ENCODE data around the gene POU2F2. TPM values are rescaled to one million over a fixed set of nuclear protein-coding genes. Genes with fewer than 3 reads are reported as not detected.

The POU2F2 gene
- total RNA-seq, 1 experiment from 2014 or later, result 0.16 TPM

DNA sequence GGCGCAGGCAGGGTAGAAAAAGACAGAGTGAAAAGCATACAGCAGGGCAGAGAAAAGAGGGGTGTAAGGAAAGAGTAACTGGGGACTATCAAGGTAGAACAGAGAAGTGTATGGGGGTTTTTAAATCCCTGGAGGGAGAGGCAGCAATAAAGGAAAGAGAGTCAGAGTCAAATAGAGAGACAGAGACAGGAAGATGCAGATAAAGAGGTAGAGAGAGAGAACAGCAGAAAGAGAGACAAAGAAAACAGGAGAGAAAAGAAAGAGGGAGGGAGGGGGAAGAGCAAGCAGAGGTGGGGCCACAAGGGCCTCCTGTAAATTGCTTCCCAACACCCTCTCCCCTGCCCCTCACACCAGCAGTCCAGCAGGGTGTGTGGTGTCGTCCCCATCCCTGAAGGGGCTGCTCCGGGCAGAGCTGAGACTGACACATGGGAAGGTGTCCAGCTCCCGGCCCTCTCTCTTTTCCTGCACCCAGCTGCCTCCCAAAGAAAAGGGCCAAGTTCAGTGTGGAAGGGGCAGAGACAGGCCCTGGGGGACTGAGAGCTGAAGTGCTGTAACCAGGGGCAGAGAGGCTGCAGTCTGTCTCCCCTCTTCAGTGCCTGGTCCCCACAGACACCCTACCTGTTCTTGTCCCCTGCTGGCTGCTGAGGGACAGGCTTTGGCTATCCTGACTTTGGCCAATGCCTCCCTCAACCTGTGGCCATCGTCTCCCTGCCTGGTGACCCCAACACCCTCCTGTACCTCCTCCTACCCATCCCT lies 17.4 kb upstream of the POU2F2 start:
- no peak overlapping the region for H3K27ac ChIP-seq
- H3K9me3 ChIP-seq (replicated peaks), result no peaks in the 10 kb centered on the region
- no peaks in the 10 kb centered on the region for H3K36me3 ChIP-seq
- peaks cover 66% of the 10 kb centered on the region for H3K27me3 ChIP-seq
- H3K4me1 ChIP-seq, result no peaks in the 10 kb centered on the region
- H3K4me3 ChIP-seq, result no peak overlapping the region
- DNase-seq, result no peak

DNA sequence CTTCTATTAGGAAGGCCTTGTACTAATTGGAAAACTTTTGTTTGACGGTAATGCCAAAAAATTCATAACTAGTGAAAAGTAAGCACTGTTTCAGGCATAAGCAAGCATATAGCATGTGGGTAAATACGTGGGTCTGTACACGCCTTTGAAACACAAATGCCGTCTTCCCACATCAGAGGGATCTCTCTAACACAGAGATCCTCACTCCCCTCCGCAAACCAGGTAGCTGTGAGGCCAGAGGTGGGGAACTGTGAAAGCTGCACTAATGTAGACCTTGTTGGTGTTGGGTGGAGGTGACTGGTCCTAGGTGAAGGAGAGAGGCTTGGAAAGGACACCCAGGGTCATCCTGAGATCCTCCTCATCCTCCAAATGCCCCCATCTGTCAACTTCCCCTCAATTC lies 16.0 kb upstream of the POU2F2 start:
- DNase-seq, result no peak
- Histone ChIP-seq H3K4me1 (no peaks in the 10 kb centered on the region), H3K27ac (no peak overlapping the region), H3K9me3 (replicated peaks) (no peaks in the 10 kb centered on the region), H3K36me3 (no peaks in the 10 kb centered on the region), H3K4me3 (no peak overlapping the region), H3K27me3 (peaks cover 55% of the 10 kb centered on the region)

DNA sequence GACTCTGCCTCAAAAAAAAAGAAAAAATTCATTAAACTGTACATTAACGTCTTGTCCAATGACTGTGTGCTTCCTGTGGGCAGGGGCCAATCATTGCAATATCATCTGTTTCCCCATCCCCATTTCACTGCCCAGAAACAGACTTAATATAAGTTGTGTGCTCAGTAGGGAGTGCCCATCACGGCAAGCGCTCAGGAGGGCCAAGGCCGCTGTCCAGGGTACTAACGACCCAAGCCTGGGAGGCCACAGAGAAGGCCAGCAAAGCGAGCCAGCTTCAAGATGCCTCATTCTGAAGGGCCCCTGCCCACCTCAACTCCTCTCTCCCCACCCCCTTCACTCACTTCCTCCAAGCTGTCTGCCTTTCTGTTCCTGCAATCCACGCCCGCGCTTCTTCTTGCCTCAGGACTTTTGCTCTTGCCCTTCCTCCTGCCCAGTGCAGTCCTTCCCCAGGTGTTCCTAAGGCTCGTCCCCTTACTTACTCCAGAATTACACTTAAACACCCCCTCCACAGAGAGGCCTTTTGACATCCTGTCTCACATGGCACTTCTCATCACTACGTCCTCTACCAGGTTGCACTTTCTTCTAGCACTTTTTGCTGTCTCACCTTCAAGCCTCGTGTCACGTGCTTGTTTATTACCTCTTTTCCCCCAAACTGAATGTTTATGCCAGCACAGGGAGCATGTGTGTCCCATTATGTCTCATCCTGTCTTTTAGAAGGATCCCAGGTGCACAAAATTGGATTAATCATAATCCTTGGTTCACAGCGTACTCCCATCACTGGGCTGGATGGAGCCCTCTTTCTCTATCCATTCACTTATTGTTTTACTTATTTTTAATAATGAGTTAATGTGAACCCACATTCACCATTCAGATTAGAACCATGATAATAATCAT lies 11.3 kb upstream of the POU2F2 start:
- H3K36me3 ChIP-seq, result no peaks in the 10 kb centered on the region
- peak; percentile 65 to 74 for DNase-seq

DNA sequence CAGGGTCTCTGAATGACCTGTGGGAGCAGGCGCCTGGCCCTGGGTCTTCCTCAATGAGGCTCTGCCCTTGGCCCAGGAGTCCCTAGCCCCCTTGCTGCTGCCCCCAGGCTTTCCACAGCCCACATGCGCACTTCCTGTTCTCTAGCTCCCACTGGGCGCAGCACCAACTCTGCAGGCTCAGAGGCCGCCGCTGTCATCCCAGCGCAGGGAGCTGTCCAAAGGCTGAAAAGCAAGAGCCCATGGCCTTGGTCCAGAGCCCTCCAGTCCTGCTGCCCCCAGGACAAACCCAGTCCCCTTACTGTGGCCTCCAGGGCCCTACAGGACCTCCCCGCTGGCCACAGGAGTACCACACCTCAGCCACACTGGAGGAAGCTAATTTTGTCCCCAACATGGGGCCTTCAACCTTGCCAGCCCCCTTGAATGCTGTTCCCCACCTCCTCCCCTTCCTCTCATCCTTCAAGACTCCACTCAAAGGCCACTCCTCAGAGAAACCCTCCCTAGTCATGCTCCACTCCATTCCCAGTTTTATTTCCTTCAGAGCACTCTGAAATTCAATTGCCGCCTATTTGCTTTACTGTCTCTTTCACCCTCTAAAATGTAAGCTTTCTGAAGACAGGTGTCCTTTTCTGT lies 8.0 kb upstream of the POU2F2 start:
- no peaks in the 10 kb centered on the region for H3K36me3 ChIP-seq
- peaks cover 20% of the 10 kb centered on the region; the same call in 1 of the 2 replicates for H3K27me3 ChIP-seq
- H3K9me3 ChIP-seq (replicated peaks), result no peaks in the 10 kb centered on the region
- no peak overlapping the region for H3K27ac ChIP-seq
- H3K4me3 ChIP-seq, result no peak overlapping the region
- H3K4me1 ChIP-seq, result no peaks in the 10 kb centered on the region
- peak; percentile 74 to 83 for DNase-seq

More for the DNA sequence above, 11.3 kb upstream of the POU2F2 start:
- no peaks in the 10 kb centered on the region for H3K9me3 ChIP-seq (replicated peaks)
- peaks cover 30% of the 10 kb centered on the region for H3K27me3 ChIP-seq
- H3K4me1 ChIP-seq, result no peaks in the 10 kb centered on the region
- no peak overlapping the region for H3K27ac ChIP-seq
- H3K4me3 ChIP-seq, result no peak overlapping the region

DNA sequence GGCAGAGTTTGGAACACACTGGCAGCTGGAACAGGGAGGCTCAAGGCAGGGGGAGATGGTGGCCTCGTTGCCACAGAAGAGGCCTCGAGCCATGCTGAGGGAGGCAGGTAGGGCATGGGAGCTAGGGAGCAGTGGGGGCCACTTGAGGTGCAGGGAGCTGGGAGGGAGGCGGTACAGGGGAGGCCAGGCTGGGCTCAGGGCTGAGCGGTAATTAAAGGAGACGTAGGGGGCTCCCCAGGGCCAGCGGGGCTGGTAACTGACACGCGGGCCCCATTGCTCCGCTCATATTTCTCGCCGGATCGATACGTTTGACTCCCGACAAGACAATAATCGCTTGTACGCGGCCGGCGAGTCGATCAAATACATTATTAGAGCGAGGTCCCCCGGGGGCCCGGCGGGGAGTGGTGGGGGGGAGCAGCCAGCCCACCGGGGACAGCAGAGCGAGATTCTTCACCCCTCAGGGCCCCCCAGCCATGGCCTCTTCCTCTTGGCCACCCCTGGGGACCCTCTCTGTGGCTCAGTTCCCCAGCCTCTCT lies 2.4 kb upstream of the POU2F2 start:
- H3K9me3 ChIP-seq (replicated peaks), result no peaks in the 10 kb centered on the region
- H3K36me3 ChIP-seq, result no peaks in the 10 kb centered on the region
- H3K27ac ChIP-seq, result no peak overlapping the region
- no peak overlapping the region for H3K4me3 ChIP-seq
- DNase-seq, result no peak
- H3K4me1 ChIP-seq, result peaks cover 8% of the 10 kb centered on the region
- H3K27me3 ChIP-seq, result peaks cover 50% of the 10 kb centered on the region

DNA sequence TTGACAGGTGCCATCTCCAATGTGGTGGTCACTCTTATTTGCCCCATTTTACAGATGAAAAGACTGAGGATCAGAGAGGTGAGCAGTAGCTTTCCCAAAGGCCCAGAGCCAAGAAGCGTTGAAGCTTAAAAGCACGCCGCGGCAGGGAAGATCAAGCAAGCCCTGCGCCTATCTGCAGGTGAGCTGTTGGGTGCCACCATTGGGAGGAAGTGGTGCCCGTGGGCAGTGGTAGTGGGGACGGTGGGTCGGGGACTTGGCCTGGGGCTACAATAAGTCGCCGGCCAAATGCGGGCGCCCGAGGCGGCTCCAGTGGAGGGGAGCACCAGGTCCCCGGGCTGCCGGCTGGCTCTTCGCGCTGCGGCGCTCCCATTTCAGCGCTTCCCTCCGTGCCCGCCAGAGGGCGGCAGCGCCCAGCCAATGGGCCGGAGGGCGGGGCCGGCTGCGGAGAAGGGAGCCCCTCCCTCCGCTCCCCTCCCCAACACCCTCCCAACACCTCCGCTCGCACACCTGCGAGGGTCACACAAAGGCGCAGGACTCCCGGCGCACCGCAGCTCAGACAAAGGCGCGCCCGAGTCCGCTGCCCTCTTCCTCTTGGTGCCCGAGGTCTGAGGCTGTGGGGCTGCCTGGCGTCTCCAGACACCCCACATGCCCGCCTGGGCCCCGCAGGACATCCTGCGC lies 744 bp upstream of the POU2F2 start:
- H3K27ac ChIP-seq, result no peak overlapping the region
- peaks cover 13% of the 10 kb centered on the region for H3K4me1 ChIP-seq
- H3K36me3 ChIP-seq, result no peaks in the 10 kb centered on the region
- H3K9me3 ChIP-seq (replicated peaks), result no peaks in the 10 kb centered on the region
- H3K27me3 ChIP-seq, result peaks cover 36% of the 10 kb centered on the region
- peak; percentile 49 to 75 for DNase-seq
- no peak overlapping the region for H3K4me3 ChIP-seq

DNA sequence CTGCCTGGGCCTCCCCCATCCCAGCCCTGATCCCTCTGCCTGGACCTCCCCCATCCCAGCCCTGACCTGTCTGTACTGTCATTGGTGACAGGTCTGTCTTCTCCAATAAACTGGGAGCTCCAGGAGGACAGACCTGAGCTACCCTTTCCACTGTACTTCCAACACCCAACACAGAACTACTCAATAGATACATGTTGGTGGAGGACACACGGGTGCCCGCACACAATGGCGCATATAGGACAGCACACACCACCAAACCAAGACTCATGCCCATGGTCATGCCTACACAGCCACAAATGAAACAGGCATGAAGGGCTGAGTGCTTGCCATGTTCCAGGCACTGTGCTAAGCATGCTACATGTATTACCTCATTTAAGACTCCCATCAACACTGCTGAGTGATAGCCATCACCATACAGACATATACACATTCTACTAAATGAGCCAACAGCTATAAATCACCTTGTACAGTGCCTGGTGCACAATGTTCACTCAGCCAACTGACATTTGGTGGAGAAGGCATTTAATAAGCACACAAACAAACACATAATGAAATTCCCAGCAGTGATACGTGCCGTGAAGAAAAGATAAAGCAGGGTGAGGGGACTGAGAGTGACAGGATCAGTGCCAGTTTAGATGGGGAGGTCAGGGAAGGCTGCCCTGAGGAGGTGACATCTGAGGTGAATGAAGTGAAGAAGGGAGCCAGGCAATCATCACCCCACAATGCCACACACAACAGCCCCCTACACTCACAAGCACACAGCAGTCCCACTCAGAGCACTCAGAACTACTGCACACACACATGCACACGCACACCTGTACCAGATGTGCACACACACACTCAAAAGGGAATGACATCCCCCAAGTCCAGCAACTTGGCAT lies 857 bp downstream of the POU2F2 start:
- no peaks in the 10 kb centered on the region for H3K9me3 ChIP-seq (replicated peaks)
- no peak overlapping the region for H3K27ac ChIP-seq
- no peaks in the 10 kb centered on the region for H3K36me3 ChIP-seq
- H3K4me3 ChIP-seq, result no peak overlapping the region
- peaks cover 13% of the 10 kb centered on the region for H3K4me1 ChIP-seq
- no peak for DNase-seq
- H3K27me3 ChIP-seq, result peaks cover 30% of the 10 kb centered on the region

DNA sequence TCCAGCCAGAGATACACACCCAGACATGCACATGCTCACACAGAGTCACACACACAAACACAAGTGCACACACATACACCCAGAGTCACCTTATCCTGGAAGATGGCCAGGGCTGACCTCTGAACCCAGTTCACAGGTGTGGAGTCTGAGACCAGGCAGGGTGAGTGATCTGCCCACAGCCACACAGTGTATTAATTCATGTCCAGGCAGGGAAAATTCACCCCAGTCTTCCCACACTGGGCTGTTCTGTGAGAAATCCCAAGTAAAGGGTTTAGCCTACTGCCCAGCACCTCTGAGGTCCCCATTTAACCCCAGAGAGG lies 2.0 kb downstream of the POU2F2 start:
- Histone ChIP-seq H3K27me3 (peaks cover 30% of the 10 kb centered on the region), H3K4me1 (peaks cover 13% of the 10 kb centered on the region), H3K9me3 (replicated peaks) (no peaks in the 10 kb centered on the region), H3K4me3 (no peak overlapping the region), H3K27ac (no peak overlapping the region), H3K36me3 (no peaks in the 10 kb centered on the region)
- DNase-seq, result no peak

DNA sequence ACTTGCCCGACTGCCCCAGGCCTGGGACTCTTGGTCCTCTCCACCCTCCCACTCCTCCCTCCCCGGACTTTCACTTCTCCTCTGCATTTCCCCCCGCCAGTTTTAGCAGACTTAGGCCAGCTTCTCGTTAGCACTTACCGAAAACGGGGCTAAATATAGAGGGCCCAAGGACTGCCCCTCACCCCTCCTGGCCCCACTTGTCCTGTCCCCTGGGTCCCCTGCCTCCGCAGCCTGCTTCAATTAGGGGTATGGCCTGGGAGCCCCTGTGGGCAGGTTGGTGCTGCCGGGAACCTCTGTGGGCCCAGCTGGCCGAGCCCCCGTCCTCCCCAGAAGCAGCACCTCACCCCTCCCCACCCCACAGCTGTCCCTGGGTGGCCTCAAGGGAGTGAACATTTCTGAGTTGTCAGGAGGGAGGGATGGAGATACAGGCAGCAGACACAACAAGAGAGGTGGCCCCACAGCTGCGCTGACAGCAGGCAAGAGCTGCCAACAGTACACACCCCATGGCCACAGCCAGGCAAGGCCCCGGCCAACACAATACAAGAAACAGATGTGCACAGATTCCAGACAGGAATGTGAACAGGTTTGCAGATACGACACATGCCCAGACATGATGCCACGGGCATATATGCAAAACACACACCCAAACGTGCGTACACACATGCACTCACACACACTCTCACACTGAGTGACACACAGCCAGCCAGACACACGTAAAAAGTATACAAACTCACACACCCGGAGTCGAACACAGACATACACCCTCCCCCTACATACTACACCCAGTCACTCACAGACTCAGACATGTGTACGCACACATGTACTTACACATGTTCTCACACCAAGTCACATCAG lies 2.6 kb downstream of the POU2F2 start:
- peaks cover 13% of the 10 kb centered on the region for H3K4me1 ChIP-seq
- H3K36me3 ChIP-seq, result no peaks in the 10 kb centered on the region
- H3K9me3 ChIP-seq (replicated peaks), result peaks cover 2% of the 10 kb centered on the region; the same call in 1 of the 2 replicates
- H3K27ac ChIP-seq, result no peak overlapping the region
- no peak overlapping the region for H3K4me3 ChIP-seq
- H3K27me3 ChIP-seq, result peaks cover 30% of the 10 kb centered on the region
- DNase-seq, result peak; percentile 60 to 64

DNA sequence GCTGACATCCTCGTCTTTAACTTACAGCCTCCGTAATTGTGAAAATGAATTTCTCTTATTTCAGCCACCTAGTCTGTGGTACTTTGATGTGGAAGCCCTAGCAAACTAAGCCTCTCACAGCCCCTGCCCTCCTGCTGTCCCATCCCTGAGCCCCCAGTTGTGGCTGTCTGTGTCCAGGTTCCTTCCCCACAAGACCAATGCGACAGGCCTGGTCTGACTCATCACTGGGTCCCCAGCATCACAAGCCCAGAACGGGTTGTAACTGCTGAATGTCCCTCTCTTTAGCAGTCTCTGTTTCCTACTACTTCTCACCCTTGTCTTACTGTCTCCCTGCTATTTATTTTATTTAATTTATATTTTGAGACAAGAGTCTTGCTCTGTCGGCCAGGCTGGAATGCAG lies 5.7 kb downstream of the POU2F2 start:
- Histone ChIP-seq H3K9me3 (replicated peaks) (peaks cover 4% of the 10 kb centered on the region; the same call in 1 of the 2 replicates), H3K4me1 (peaks cover 16% of the 10 kb centered on the region), H3K27ac (no peak overlapping the region), H3K27me3 (peaks cover 7% of the 10 kb centered on the region), H3K36me3 (no peaks in the 10 kb centered on the region), H3K4me3 (no peak overlapping the region)
- DNase-seq, result no peak

DNA sequence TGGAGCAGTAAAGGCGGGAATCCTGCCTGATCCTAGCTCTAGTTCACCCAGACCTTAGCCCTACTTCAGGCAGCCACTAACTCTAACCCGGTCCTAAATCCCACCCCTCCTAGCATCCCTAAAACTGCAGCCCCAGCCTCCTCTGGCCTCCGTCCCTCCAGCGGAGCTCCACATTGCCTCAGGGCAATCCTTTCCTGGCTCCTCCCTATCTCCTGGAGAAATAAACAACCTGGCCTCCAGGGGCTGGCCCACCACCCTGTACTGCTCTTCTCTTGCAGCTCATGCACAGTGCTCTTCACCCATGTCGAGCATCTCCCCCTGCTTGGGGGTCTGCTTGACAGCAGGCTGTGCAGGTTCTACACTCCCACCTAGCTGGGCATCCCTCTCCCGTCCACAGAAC lies 6.7 kb downstream of the POU2F2 start:
- H3K4me1 ChIP-seq, result peaks cover 19% of the 10 kb centered on the region
- H3K27ac ChIP-seq, result no peak overlapping the region
- peaks cover 6% of the 10 kb centered on the region for H3K27me3 ChIP-seq
- no peak overlapping the region for H3K4me3 ChIP-seq
- no peak for DNase-seq
- peaks cover 4% of the 10 kb centered on the region; the same call in 1 of the 2 replicates for H3K9me3 ChIP-seq (replicated peaks)
- no peaks in the 10 kb centered on the region for H3K36me3 ChIP-seq

DNA sequence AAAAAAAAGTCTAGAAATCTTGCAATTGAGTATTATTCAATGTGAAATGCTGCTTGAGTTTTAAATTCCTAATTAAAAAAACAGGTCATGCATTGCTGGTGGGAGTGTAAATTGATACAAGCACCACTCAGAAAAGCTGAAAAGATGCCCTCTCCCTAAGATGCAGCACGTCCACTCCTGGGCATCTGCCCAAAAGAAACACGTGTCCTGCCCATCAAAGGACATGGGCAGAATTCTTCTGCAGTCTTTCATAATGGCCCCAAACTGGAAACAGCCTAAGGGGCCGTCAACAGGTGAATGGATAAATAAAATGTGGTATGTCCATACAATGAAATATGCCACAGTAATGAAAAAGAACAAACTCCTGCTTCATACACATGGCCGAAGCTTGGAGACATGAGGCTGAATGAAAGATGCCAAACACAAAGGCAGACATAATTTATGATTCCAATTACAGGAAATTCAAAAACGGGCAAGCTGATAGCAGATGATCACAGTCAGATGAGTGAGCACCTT lies 7.8 kb downstream of the POU2F2 start:
- H3K36me3 ChIP-seq, result no peaks in the 10 kb centered on the region
- DNase-seq, result no peak
- H3K9me3 ChIP-seq (replicated peaks), result peaks cover 4% of the 10 kb centered on the region; the same call in 1 of the 2 replicates
- no peak overlapping the region for H3K27ac ChIP-seq
- H3K4me1 ChIP-seq, result peaks cover 9% of the 10 kb centered on the region
- no peaks in the 10 kb centered on the region; the same call in 1 of the 2 replicates for H3K27me3 ChIP-seq
- H3K4me3 ChIP-seq, result no peak overlapping the region

Data from SJCRH30 (cell line).